K562 (cell line): Measurements from ENCODE around the gene HAGHL. TPM values are rescaled to one million over a fixed set of nuclear protein-coding genes. Genes with fewer than 3 reads are reported as not detected.

Experiments used
- BRD4 ChIP-seq: fragments of 200-600 bp; sonication (generic); IDR thresholded peaks from 2 replicates; pipeline ENCODE4 v1.6.1; 2017; ENCODE audit warnings: inconsistent platforms
- CCAR2 ChIP-seq: fragments of 200-400 bp; formaldehyde crosslinking; IDR thresholded peaks from 2 replicates; pipeline ENCODE4 v1.6.1; 2017; ENCODE audit warnings: mild to moderate bottlenecking, low read depth, low read length
- CREB1 ChIP-seq, 2 experiments: sonication (generic) in 1 of 2; formaldehyde crosslinking in 1 of 2; IDR thresholded peaks; 2 replicates each; pipeline versions ENCODE4 v1.6.1 to v1.8.0; 2012 to 2022; ENCODE audit warnings: inconsistent platforms in 1 of 2, mild to moderate bottlenecking in 1 of 2, missing genetic modification reagents in 1 of 2, moderate library complexity in 1 of 2
- CTBP1 ChIP-seq: fragments of 450-650 bp; IDR thresholded peaks from 2 replicates; pipeline ENCODE4 v1.6.1; 2016; ENCODE audit warnings: borderline replicate concordance
- CXXC5 ChIP-seq: fragments of 250-450 bp; sonication (Bioruptor Pico); IDR thresholded peaks from 2 replicates; pipeline ENCODE4 v1.8.0; 2022; ENCODE audit warnings: inconsistent platforms, mild to moderate bottlenecking, moderate library complexity
- FOXP4 ChIP-seq: sonication (generic); formaldehyde crosslinking; IDR thresholded peaks from 2 replicates; pipeline ENCODE4 v1.8.0; 2022; ENCODE audit warnings: mild to moderate bottlenecking, missing genetic modification reagents, borderline replicate concordance
- KAT8 ChIP-seq: fragments of 450-650 bp; IDR thresholded peaks from 2 replicates; pipeline ENCODE4 v1.6.1; 2016; ENCODE audit warnings: low read depth, mild to moderate bottlenecking
- MAFF ChIP-seq: IDR thresholded peaks from 2 replicates; pipeline ENCODE4 v1.6.1; 2012; ENCODE audit warnings: low read length, improper control_type of control experiment
- MBD1 ChIP-seq: fragments of 250-450 bp; sonication (Bioruptor Pico); IDR thresholded peaks from 2 replicates; pipeline ENCODE4 v1.8.0; 2022; ENCODE audit warnings: inconsistent platforms
- MEIS2 ChIP-seq: fragments of 450-650 bp; IDR thresholded peaks from 2 replicates; pipeline ENCODE4 v1.6.1; 2014; ENCODE audit warnings: mild to moderate bottlenecking; ENCODE audit not compliant: partially characterized antibody
- PTTG1 ChIP-seq: fragments of 450-650 bp; IDR thresholded peaks from 2 replicates; pipeline ENCODE4 v1.6.1; 2016; ENCODE audit warnings: low read depth, mild to moderate bottlenecking, missing genetic modification characterization, missing compliant biosample characterization
- SAFB ChIP-seq: fragments of 200-400 bp; formaldehyde crosslinking; IDR thresholded peaks from 2 replicates; pipeline ENCODE4 v1.6.1; 2017; ENCODE audit warnings: low read depth, low read length, borderline replicate concordance
- SMAD4 ChIP-seq: fragments of 250-450 bp; sonication (Bioruptor Pico); conservative IDR thresholded peaks from 2 replicates; pipeline ENCODE4 v1.8.0; 2021; ENCODE audit warnings: inconsistent platforms, mild to moderate bottlenecking, moderate library complexity
- SRSF3 ChIP-seq: fragments of 200-400 bp; formaldehyde crosslinking; IDR thresholded peaks from 2 replicates; pipeline ENCODE4 v1.6.1; 2016; ENCODE audit warnings: mild to moderate bottlenecking, low read length, moderate library complexity; ENCODE audit not compliant: insufficient read depth
- SUPT5H ChIP-seq: fragments of 450-650 bp; IDR thresholded peaks from 2 replicates; pipeline ENCODE4 v1.6.1; 2016
- U2AF2 ChIP-seq: fragments of 200-400 bp; formaldehyde crosslinking; optimal IDR thresholded peaks from 2 replicates; pipeline ENCODE3; 2017; ENCODE audit warnings: low read depth, mild to moderate bottlenecking, low read length
- XRCC5 ChIP-seq: fragments of 200-400 bp; formaldehyde crosslinking; IDR thresholded peaks from 2 replicates; pipeline ENCODE4 v1.6.1; 2017; ENCODE audit warnings: low read depth, mild to moderate bottlenecking, low read length
- ZFP91 ChIP-seq: sonication (generic); formaldehyde crosslinking; IDR thresholded peaks from 2 replicates; pipeline ENCODE4 v1.8.0; 2022; ENCODE audit warnings: mild to moderate bottlenecking, missing genetic modification reagents
- ZFX ChIP-seq: sonication (generic); formaldehyde crosslinking; IDR thresholded peaks from 2 replicates; pipeline ENCODE4 v1.8.0; 2022; ENCODE audit warnings: mild to moderate bottlenecking, missing genetic modification reagents, moderate library complexity
- ZNF174 ChIP-seq: fragments of 250-450 bp; sonication (Bioruptor Pico); IDR thresholded peaks from 2 replicates; pipeline ENCODE4 v1.4.0; 2020; ENCODE audit warnings: mild to moderate bottlenecking
- ZNF398 ChIP-seq: fragments of 250-450 bp; sonication (Bioruptor Pico); IDR thresholded peaks from 2 replicates; pipeline ENCODE4 v1.8.0; 2021; ENCODE audit warnings: moderate library complexity, mild to moderate bottlenecking, inconsistent platforms
- polyA plus RNA-seq, 8 experiments: library from polyadenylated mRNA; depleted of rRNA in 4 of 8; stranded (reverse) in 5 of 8; unstranded in 3 of 8; fragments of >200 nt; fragmentation: Nextera tagmentation in 2 of 8; fragmentation: Illumina TruSeq in 1 of 8; extraction: Ambion mirVana in 2 of 8; extraction: Trizol in 1 of 8; gene quantifications; 2 replicates each; pipeline versions ENCODE4 v1.2.1 to v1.2.3, GENCODE V29; 2011 to 2014; ENCODE audit warnings: inconsistent platforms in 1 of 8, missing spikeins in 1 of 8
- total RNA-seq, 7 experiments: library from RNA; depleted of rRNA in 6 of 7; stranded (reverse); fragments of >200 nt in 6 of 7; fragmentation: Illumina TruSeq in 2 of 7; extraction: Trizol in 2 of 7; gene quantifications; 2 replicates each; pipeline versions ENCODE4 v1.2.1 to v1.2.3, GENCODE V29; 2011 to 2021; ENCODE audit warnings: low replicate concordance in 1 of 7

Gene HAGHL
- total and polyA plus RNA-seq, 9 of the 15 experiments (the other 6 are each of a cell fraction or from before 2014, with no cell fraction given), result 0.31 to 83.4 (median 20.7) TPM

- TF ChIP-seq CREB1 (IDR thresholded peaks at IDR 0.05), result no peak
- 0 out of 2 replicates have a peak, but pooled peaks have one; percentile 27 for TF ChIP-seq CREB1 (CRISPR knock-in tag; IDR thresholded peaks at IDR 0.05)
- peak; percentile 96 for TF ChIP-seq CTBP1
- no peak for TF ChIP-seq SUPT5H
- peak; percentile 55 for TF ChIP-seq ZFX
- TF ChIP-seq SMAD4 (CRISPR knock-in tag), result 0 out of 2 replicates have a peak, but pooled peaks have one; percentile 38
- TF ChIP-seq ZNF174 (CRISPR knock-in tag), result no peak
- no peak for TF ChIP-seq SRSF3
- no peak for TF ChIP-seq MAFF
- no peak for TF ChIP-seq MBD1 (CRISPR knock-in tag)
- TF ChIP-seq XRCC5, result no peak
- TF ChIP-seq SAFB, result 0 out of 2 replicates have a peak, but pooled peaks have one; percentile 67
- TF ChIP-seq FOXP4 (CRISPR knock-in tag), result no peak
- TF ChIP-seq PTTG1 (tag), result no peak
- TF ChIP-seq CCAR2, result no peak
- peak; percentile 84 for TF ChIP-seq CXXC5
- TF ChIP-seq ZNF398 (CRISPR knock-in tag), result no peak
- no peak for TF ChIP-seq KAT8
- no peak for TF ChIP-seq ZFP91 (CRISPR knock-in tag)
- TF ChIP-seq BRD4, result no peak
- no peak for TF ChIP-seq U2AF2
- TF ChIP-seq MEIS2, result no peak
Observed at GRCh38 chr16:715477-716199, 11.3 kb upstream of the HAGHL start (continued).
